ENCODE results near the gene CETN3. TPM values are rescaled to one million over a fixed set of nuclear protein-coding genes. Genes with fewer than 3 reads are reported as not detected.

Gene CETN3
- total RNA-seq, 1 experiment from 2014 or later = 42.8 TPM

- DNase-seq (ENCODE audit: low read depth, low spot score) (no peak), ATAC-seq (no peak)
- Histone ChIP-seq H3K4me3 (replicated peaks in 1 of 2; ENCODE audit: low read depth in 1 of 2, low read length in 2 of 2) (no peak overlapping the region), H3K27ac (ENCODE audit: low read depth, low read length) (no peak overlapping the region), H2AFZ (ENCODE audit: low read depth, low read length, poor library complexity, severe bottlenecking) (no peak overlapping the region), H3K9ac (ENCODE audit: low read length) (no peak overlapping the region), H3K36me3 (ENCODE audit: control insufficient read depth in 1 of 2, insufficient read depth in 2 of 2, low read length in 2 of 2) (no peaks in the 10 kb centered on the region), H3K9me2 (ENCODE audit: insufficient read depth) (no peaks in the 10 kb centered on the region), H3K4me1 (ENCODE audit: control insufficient read depth in 1 of 2, insufficient read depth in 2 of 2, low read length in 2 of 2) (no peaks in the 10 kb centered on the region), H3K79me2 (ENCODE audit: insufficient read depth, low read length) (no peaks in the 10 kb centered on the region), H3K27me3 (ENCODE audit: insufficient read depth, low read length) (no peaks in the 10 kb centered on the region), H3K9me3 (ENCODE audit: control insufficient read depth in 1 of 2, insufficient read depth in 1 of 2, low read depth in 1 of 2, low read length in 2 of 2) (no peaks in the 10 kb centered on the region), H4K20me1 (ENCODE audit: insufficient read depth) (no peaks in the 10 kb centered on the region), H3K4me2 (ENCODE audit: low read length) (no peak overlapping the region)
- ChIA-PET CTCF (no interaction called here), RAD21 (ENCODE audit: low non-redundant PET in 1 of 2, low total read pairs in 2 of 2, uncharacterized antibody in 2 of 2, unreplicated experiment in 2 of 2) (no interaction called here), POLR2A (no interaction called here)
- no peak for TF ChIP-seq POLR2AphosphoS5 (IDR thresholded peaks at IDR 0.05; ENCODE audit: low read depth, low read length)
- TF ChIP-seq, protein P1, sequence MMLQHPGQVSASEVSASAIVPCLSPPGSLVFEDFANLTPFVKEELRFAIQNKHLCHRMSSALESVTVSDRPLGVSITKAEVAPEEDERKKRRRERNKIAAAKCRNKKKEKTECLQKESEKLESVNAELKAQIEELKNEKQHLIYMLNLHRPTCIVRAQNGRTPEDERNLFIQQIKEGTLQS (IDR thresholded peaks at IDR 0.05) = no peak
- TF ChIP-seq CBX3 (IDR thresholded peaks at IDR 0.05; ENCODE audit: low read depth) = no peak
- TF ChIP-seq CEBPB (IDR thresholded peaks at IDR 0.05; ENCODE audit: low read depth) = no peak
- TF ChIP-seq ZFX (IDR thresholded peaks at IDR 0.05) = no peak
- TF ChIP-seq, protein P2, sequence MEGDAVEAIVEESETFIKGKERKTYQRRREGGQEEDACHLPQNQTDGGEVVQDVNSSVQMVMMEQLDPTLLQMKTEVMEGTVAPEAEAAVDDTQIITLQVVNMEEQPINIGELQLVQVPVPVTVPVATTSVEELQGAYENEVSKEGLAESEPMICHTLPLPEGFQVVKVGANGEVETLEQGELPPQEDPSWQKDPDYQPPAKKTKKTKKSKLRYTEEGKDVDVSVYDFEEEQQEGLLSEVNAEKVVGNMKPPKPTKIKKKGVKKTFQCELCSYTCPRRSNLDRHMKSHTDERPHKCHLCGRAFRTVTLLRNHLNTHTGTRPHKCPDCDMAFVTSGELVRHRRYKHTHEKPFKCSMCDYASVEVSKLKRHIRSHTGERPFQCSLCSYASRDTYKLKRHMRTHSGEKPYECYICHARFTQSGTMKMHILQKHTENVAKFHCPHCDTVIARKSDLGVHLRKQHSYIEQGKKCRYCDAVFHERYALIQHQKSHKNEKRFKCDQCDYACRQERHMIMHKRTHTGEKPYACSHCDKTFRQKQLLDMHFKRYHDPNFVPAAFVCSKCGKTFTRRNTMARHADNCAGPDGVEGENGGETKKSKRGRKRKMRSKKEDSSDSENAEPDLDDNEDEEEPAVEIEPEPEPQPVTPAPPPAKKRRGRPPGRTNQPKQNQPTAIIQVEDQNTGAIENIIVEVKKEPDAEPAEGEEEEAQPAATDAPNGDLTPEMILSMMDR (IDR thresholded peaks at IDR 0.05 in 2 of 3, conservative IDR thresholded peaks at IDR 0.05 in 1 of 3; ENCODE audit: borderline replicate concordance in 1 of 3, insufficient read depth in 1 of 3, low read depth in 2 of 3, low read length in 2 of 3) = no peak
- no peak for TF ChIP-seq RAD21 (IDR thresholded peaks at IDR 0.05; ENCODE audit: low read depth)
- intact Hi-C loops (cut with micrococcal nuclease) = no loop called here
- no TSS peak for BruUV-seq (replicated peaks)
Measured at GRCh38 chr5:90356622-90357021, 52.9 kb downstream of the CETN3 start.

- no peak overlapping the region for H3K4me3 ChIP-seq (replicated peaks in 1 of 2; ENCODE audit: low read depth in 1 of 2, low read length in 2 of 2)
- ChIA-PET CTCF (no interaction called here), RAD21 (ENCODE audit: low non-redundant PET in 1 of 2, low total read pairs in 2 of 2, uncharacterized antibody in 2 of 2, unreplicated experiment in 2 of 2) (no interaction called here), POLR2A (no interaction called here)
- H3K4me2 ChIP-seq (ENCODE audit: low read length) = no peak overlapping the region
- ATAC-seq (no peak), DNase-seq (ENCODE audit: low read depth, low spot score) (no peak)
- H2AFZ ChIP-seq (ENCODE audit: low read depth, low read length, poor library complexity, severe bottlenecking) = no peak overlapping the region
- no peak overlapping the region for H3K9ac ChIP-seq (ENCODE audit: low read length)
- H3K9me3 ChIP-seq (ENCODE audit: control insufficient read depth in 1 of 2, insufficient read depth in 1 of 2, low read depth in 1 of 2, low read length in 2 of 2) = no peaks in the 10 kb centered on the region
- H3K36me3 ChIP-seq (ENCODE audit: control insufficient read depth in 1 of 2, insufficient read depth in 2 of 2, low read length in 2 of 2) = no peaks in the 10 kb centered on the region
- TF ChIP-seq, protein P2 (IDR thresholded peaks at IDR 0.05 in 2 of 3, conservative IDR thresholded peaks at IDR 0.05 in 1 of 3; ENCODE audit: borderline replicate concordance in 1 of 3, insufficient read depth in 1 of 3, low read depth in 2 of 3, low read length in 2 of 3) = no peak
- TF ChIP-seq JUND (IDR thresholded peaks at IDR 0.05) (no peak), EZH2 (IDR thresholded peaks at IDR 0.05) (no peak)
- H3K27me3 ChIP-seq (ENCODE audit: insufficient read depth, low read length) = no peaks in the 10 kb centered on the region
- BruUV-seq (replicated peaks) = no TSS peak
- intact Hi-C loops (cut with micrococcal nuclease) = no loop called here
- no peaks in the 10 kb centered on the region for H4K20me1 ChIP-seq (ENCODE audit: insufficient read depth)
- H3K79me2 ChIP-seq (ENCODE audit: insufficient read depth, low read length) = no peaks in the 10 kb centered on the region
- no peak overlapping the region for H3K27ac ChIP-seq (ENCODE audit: low read depth, low read length)
- no peaks in the 10 kb centered on the region for H3K4me1 ChIP-seq (ENCODE audit: control insufficient read depth in 1 of 2, insufficient read depth in 2 of 2, low read length in 2 of 2)
- no peaks in the 10 kb centered on the region for H3K9me2 ChIP-seq (ENCODE audit: insufficient read depth)
Measured at GRCh38 chr5:90356176-90356575, 53.4 kb downstream of the CETN3 start.
